Measurements from ENCODE around the gene PPM1A. TPM values are rescaled to one million over a fixed set of nuclear protein-coding genes. Genes with fewer than 3 reads are reported as not detected.

Gene PPM1A
- polyA plus RNA-seq, 4 donors: 62.7 to 82.1 (median 71.5) TPM

Other genes with a start within 250 kb of the PPM1A start
- gene PCNX4, start 157.3 kb upstream of the PPM1A start, polyA plus RNA-seq (ENCODE audit: insufficient read length in 4 of 4): 100 to 1,000 TPM in 1 of 4 donors, 10 to 100 TPM in 3; 78.7 to 116 (median 86.2) TPM
- 10 to 100 TPM; 52.4 to 97.3 (median 72.8) TPM for gene DHRS7, start 83.8 kb upstream of the PPM1A start, polyA plus RNA-seq (ENCODE audit: insufficient read length in 4 of 4)
- under 1 TPM; 0.30 to 0.73 (median 0.41) TPM for gene C14orf39, start 236.8 kb downstream of the PPM1A start, polyA plus RNA-seq (ENCODE audit: insufficient read length in 4 of 4)

Measured in left renal cortex interstitium (tissue), 4 donors.